SH-SY5Y (cell line): ENCODE data around the gene AGTRAP.

ENCODE experiments used
- GATA2 ChIP-seq: IDR thresholded peaks from 2 replicates; pipeline ENCODE4 v1.6.1; 2011; ENCODE audit warnings: mild to moderate bottlenecking, low read depth, low read length
- GATA3 ChIP-seq: IDR thresholded peaks from 2 replicates; pipeline ENCODE4 v1.6.1; 2011; ENCODE audit warnings: low read depth, mild to moderate bottlenecking, low read length, moderate library complexity

DNA sequence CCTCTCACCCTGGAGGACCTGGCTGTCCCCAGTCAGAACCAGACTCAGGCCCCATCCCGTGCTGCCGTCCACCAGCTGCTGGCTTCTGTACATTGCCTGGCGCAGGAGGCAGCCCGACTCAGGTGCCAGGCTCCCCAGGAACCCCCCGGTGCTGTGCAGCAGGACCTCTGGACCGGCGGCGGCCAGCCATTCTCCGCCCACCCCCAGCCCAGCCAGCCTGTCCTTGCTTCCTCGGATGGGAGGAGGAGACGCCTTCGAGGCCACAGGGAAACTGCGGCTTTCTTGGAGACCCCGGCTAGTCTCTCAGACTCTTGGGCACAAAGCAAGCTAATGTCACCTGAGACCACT is 30.5 kb downstream of the AGTRAP start:
- no peak for TF ChIP-seq GATA2
- TF ChIP-seq GATA3: no peak
